RWPE1 (cell line): ENCODE measurements around the gene STX3.

Source experiments
- CTCF ChIA-PET: fragments of 350-600 bp; sonication (Branson Sonifier 250); formaldehyde crosslinking; extraction: SDS; loops from one replicate; lab custom pipeline; 2021; lab: Yijun Ruan, JAX
- POLR2A ChIA-PET: fragments of 400-600 bp; formaldehyde crosslinking; extraction: SDS; loops from one replicate; lab custom pipeline; 2020; ENCODE audit warnings: antibody characterized with exemption; ENCODE audit not compliant: low non-redundant PET; lab: Yijun Ruan, JAX
- DNase-seq: peaks from one replicate; pipeline ENCODE4 v3.0.0; 2012; ENCODE audit warnings: low spot score
- H3K27ac ChIP-seq: fragments of 450-650 bp; 2 replicates; pipeline ENCODE4 v1.5.1; 2017
- CTCF ChIP-seq: fragments of 450-650 bp; conservative IDR thresholded peaks from 2 replicates; pipeline ENCODE4 v1.5.1; 2017; ENCODE audit warnings: low read depth, mild to moderate bottlenecking

Gene STX3

GRCh38 chr11:59754859-59755700 is at the start of gene STX3:
Gene STX3 (plus strand): TSS chr11:59755376. CDS start chr11:59755606, 230 bp downstream.
- peak; percentile 77 for DNase-seq
- ChIA-PET CTCF (interaction anchor here (0.6 to 3.0 kb wide), 8 partner anchors 11 to 73 kb away, joined by 3 to 33 read pairs (median 3); partner anchors contain the start of gene MRPL16), POLR2A (interaction anchor here (0.5 to 0.6 kb wide), 2 partner anchors 11 to 55 kb away, joined by 3 to 4 read pairs; no protein-coding TSS in a partner anchor)
- no peak for TF ChIP-seq CTCF
- H3K27ac ChIP-seq: peak within 1 kb of the TSS; percentile 84

- CTCF ChIA-PET: no interaction called here
- POLR2A ChIA-PET: no interaction called here
- TF ChIP-seq CTCF: no peak
- DNase-seq: peak; percentile 45
- H3K27ac ChIP-seq: peak overlapping the region; percentile 39; the same call in 1 of the 2 replicates
Observed at GRCh38 chr11:59706518-59707285, 48.5 kb upstream of the STX3 start.

GRCh38 chr11:59707371-59707770 is 47.8 kb upstream of the STX3 start:
- DNase-seq: no peak
- CTCF ChIA-PET: no interaction called here
- TF ChIP-seq CTCF: no peak
- no peak overlapping the region for H3K27ac ChIP-seq
- POLR2A ChIA-PET: no interaction called here

GRCh38 chr11:59708537-59708936 is 46.6 kb upstream of the STX3 start:
- CTCF ChIA-PET: no interaction called here
- no peak for DNase-seq
- POLR2A ChIA-PET: no interaction called here
- no peak overlapping the region for H3K27ac ChIP-seq
- no peak for TF ChIP-seq CTCF

GRCh38 chr11:59710136-59710847 is 44.9 kb upstream of the STX3 start:
- DNase-seq: no peak
- ChIA-PET CTCF (no interaction called here), POLR2A (no interaction called here)

More at GRCh38 chr11:59710136-59710847, 44.9 kb upstream of the STX3 start:
- no peak for TF ChIP-seq CTCF
- no peak overlapping the region for H3K27ac ChIP-seq
